HG02623 (cell line): ENCODE results near the gene CHSY3.

Experiments
- ATAC-seq: cut with Tn5 transposase; IDR thresholded peaks from one replicate; pipeline ENCODE4 v1.9.1; 2021; ENCODE audit warnings: moderate library complexity; ENCODE audit not compliant: unreplicated experiment

Gene CHSY3

GRCh38 chr5:129904102-129904666 is at the start of gene CHSY3:
CHSY3 (plus strand) TSS chr5:129904465.
- peak; percentile 66 for ATAC-seq

GRCh38 chr5:129856325-129856724 is 47.9 kb upstream of the CHSY3 start:
- ATAC-seq = no peak

- ATAC-seq = no peak
These were observed 47.1 kb upstream of the CHSY3 start for GRCh38 chr5:129857116-129857515.

GRCh38 chr5:129858131-129858675 is 46.1 kb upstream of the CHSY3 start:
- no peak for ATAC-seq

GRCh38 chr5:129884322-129884721 is 19.9 kb upstream of the CHSY3 start:
- no peak for ATAC-seq

- no peak for ATAC-seq
These were observed 4.8 kb upstream of the CHSY3 start for GRCh38 chr5:129899454-129899853.

- ATAC-seq = no peak
These were observed 1.4 kb upstream of the CHSY3 start for GRCh38 chr5:129902816-129903215.

- no peak for ATAC-seq
These were observed 681 bp upstream of the CHSY3 start for GRCh38 chr5:129903466-129904101.

GRCh38 chr5:129904667-129905472 is 605 bp downstream of the CHSY3 start:
- ATAC-seq = peak; percentile 24

- ATAC-seq = no peak
These were observed 1.4 kb downstream of the CHSY3 start for GRCh38 chr5:129905473-129906176.

- no peak for ATAC-seq
These were observed 2.1 kb downstream of the CHSY3 start for GRCh38 chr5:129906177-129906887.

GRCh38 chr5:129909225-129909624 is 5.0 kb downstream of the CHSY3 start:
- peak; percentile 41 for ATAC-seq

GRCh38 chr5:129912601-129913255 is 8.5 kb downstream of the CHSY3 start:
- ATAC-seq = no peak

- ATAC-seq = no peak
These were observed 11.2 kb downstream of the CHSY3 start for GRCh38 chr5:129915415-129915814.

GRCh38 chr5:129917224-129917623 is 13.0 kb downstream of the CHSY3 start:
- ATAC-seq = no peak

GRCh38 chr5:129921204-129921603 is 16.9 kb downstream of the CHSY3 start:
- ATAC-seq = no peak

GRCh38 chr5:129930221-129930620 is 26.0 kb downstream of the CHSY3 start:
- ATAC-seq = no peak

GRCh38 chr5:129935626-129936025 is 31.4 kb downstream of the CHSY3 start:
- no peak for ATAC-seq

- ATAC-seq = no peak
These were observed 33.8 kb downstream of the CHSY3 start for GRCh38 chr5:129938077-129938476.

- no peak for ATAC-seq
These were observed 39.7 kb downstream of the CHSY3 start for GRCh38 chr5:129943936-129944335.
